K562 (cell line): ENCODE data around the gene EMX2. TPM values are rescaled to one million over a fixed set of nuclear protein-coding genes. Genes with fewer than 3 reads are reported as not detected.

Source experiments
- ATAC-seq: fragments of 200-7000 bp; cut with Tn5 transposase; 3 replicates; pipeline ENCODE4 v1.9.1; 2020; ENCODE audit warnings: moderate library complexity
- BruUV-seq: library from RNA; stranded (reverse); fragments of 400-500 nt; replicated peaks from 2 replicates; lab custom pipeline; 2021; lab: Mats Ljungman, UMichigan
- CTCF ChIA-PET: fragments of 300-600 bp; formaldehyde crosslinking; extraction: SDS; loops from one replicate; lab custom pipeline; 2021; ENCODE audit warnings: low intra/inter-chr PET ratio; lab: Yijun Ruan, JAX
- POLR2A ChIA-PET: fragments of 300-600, 350-650 bp; sonication (Branson Sonifier 250); formaldehyde crosslinking; extraction: SDS; loops from one replicate; lab custom pipeline; 2021; ENCODE audit warnings: antibody characterized with exemption, inconsistent platforms; lab: Yijun Ruan, JAX
- DNase-seq, 4 experiments: peaks; one replicate each; pipeline versions ENCODE4 v3.0.0 to v3.0.0-alpha.2; 2011 to 2018; ENCODE audit warnings: low spot score in 3 of 4, mixed read lengths in 3 of 4; ENCODE audit errors: extremely low read depth in 1 of 4
- FAIRE-seq: peaks from 2 replicates; lab custom pipeline; 2011; peaks lifted over from hg19 to GRCh38; lab: Jason Lieb, UNC
- H2AFZ ChIP-seq: 2 replicates; pipeline ENCODE4 v1.6.0; 2011; ENCODE audit warnings: low read depth, low read length, control low read depth, inconsistent platforms
- H3K27ac ChIP-seq: fragments of 200-600 bp; 3 replicates; pipeline ENCODE4 v1.8.0; 2011; ENCODE audit warnings: low read depth, mild to moderate bottlenecking, control low read depth, inconsistent platforms, low read length, moderate library complexity, mixed read lengths; ENCODE audit errors: extremely low read depth
- H3K27me3 ChIP-seq, 2 experiments: fragments of 300-600 bp in 1 of 2; 2 replicates in 1 of 2; 3 replicates in 1 of 2; pipeline versions ENCODE4 v1.6.0 to v1.8.0; 2011; ENCODE audit warnings: inconsistent platforms in 2 of 2, low read length in 2 of 2, mild to moderate bottlenecking in 1 of 2, mixed read lengths in 1 of 2, moderate library complexity in 1 of 2; ENCODE audit not compliant: control insufficient read depth in 2 of 2, insufficient read depth in 2 of 2
- H3K36me3 ChIP-seq: fragments of 300-600 bp; 3 replicates; pipeline ENCODE4 v1.8.0; 2011; ENCODE audit warnings: mild to moderate bottlenecking, low read length, inconsistent platforms; ENCODE audit not compliant: control insufficient read depth, insufficient read depth
- H3K4me1 ChIP-seq, 2 experiments: fragments of 200-600 bp in 1 of 2; replicated peaks in 1 of 2; 2 replicates in 1 of 2; 3 replicates in 1 of 2; pipeline versions ENCODE4 v1.5.1 to v1.8.0; 2011; ENCODE audit warnings: inconsistent platforms in 2 of 2, low read length in 2 of 2, mild to moderate bottlenecking in 1 of 2, mixed read lengths in 1 of 2, moderate library complexity in 1 of 2; ENCODE audit not compliant: control insufficient read depth in 2 of 2, insufficient read depth in 2 of 2
- H3K4me2 ChIP-seq: 2 replicates; pipeline ENCODE4 v1.6.1; 2011; ENCODE audit warnings: low read length, control low read depth, inconsistent platforms, mixed read lengths; ENCODE audit not compliant: insufficient read depth
- H3K4me3 ChIP-seq: fragments of 200-600 bp; sonication (generic), shearing (Covaris generic); 2 replicates; pipeline ENCODE4 v1.5.1; 2016; ENCODE audit warnings: control low read depth, inconsistent platforms
- H3K79me2 ChIP-seq: fragments of 200-600 bp; 3 replicates; pipeline ENCODE4 v1.8.0; 2011; ENCODE audit warnings: low read length, inconsistent platforms; ENCODE audit not compliant: control insufficient read depth, insufficient read depth
- H3K9ac ChIP-seq, 2 experiments: 2 replicates each; pipeline versions ENCODE4 v1.6.0 to v1.6.1; 2011; ENCODE audit warnings: low read depth in 2 of 2, low read length in 2 of 2, control low read depth in 1 of 2, inconsistent platforms in 1 of 2, mild to moderate bottlenecking in 1 of 2, mixed read lengths in 1 of 2; ENCODE audit not compliant: insufficient read depth in 1 of 2
- H3K9me1 ChIP-seq: one replicate; pipeline ENCODE4 v1.6.0; 2011; ENCODE audit warnings: inconsistent platforms, mild to moderate bottlenecking, low read length, moderate library complexity; ENCODE audit not compliant: control insufficient read depth, insufficient read depth
- H3K9me3 ChIP-seq: replicated peaks from 2 replicates; pipeline ENCODE4 v1.5.1; 2011; ENCODE audit warnings: low read depth, low read length, inconsistent platforms; ENCODE audit not compliant: control insufficient read depth, insufficient read depth
- H4K20me1 ChIP-seq: replicated peaks from 2 replicates; pipeline ENCODE4 v1.6.1; 2011; ENCODE audit warnings: low read length, inconsistent platforms, mixed read lengths; ENCODE audit not compliant: control insufficient read depth, insufficient read depth
- FOXJ3 ChIP-seq: sonication (generic); formaldehyde crosslinking; IDR thresholded peaks from 2 replicates; pipeline ENCODE4 v1.4.0; 2020; ENCODE audit warnings: mild to moderate bottlenecking, missing genetic modification reagents
- LEF1 ChIP-seq: fragments of 450-650 bp; IDR thresholded peaks from 2 replicates; pipeline ENCODE4 v1.6.1; 2016; ENCODE audit warnings: mild to moderate bottlenecking
- MEF2D ChIP-seq: conservative IDR thresholded peaks from 2 replicates; pipeline ENCODE4 v1.6.1; 2016; ENCODE audit warnings: low read depth, missing genetic modification characterization, missing compliant biosample characterization
- PTRF ChIP-seq: fragments of 450-650 bp; IDR thresholded peaks from 2 replicates; pipeline ENCODE4 v1.6.1; 2016; ENCODE audit warnings: mild to moderate bottlenecking, missing genetic modification characterization, missing compliant biosample characterization
- SAP30 ChIP-seq: fragments of 200-600 bp; sonication (generic); IDR thresholded peaks from 2 replicates; pipeline ENCODE4 v1.6.1; 2012; ENCODE audit warnings: borderline replicate concordance, low read depth, mild to moderate bottlenecking, moderate library complexity, low read length, control low read depth, inconsistent platforms; ENCODE audit not compliant: insufficient read depth, poor library complexity, severe bottlenecking
- SMARCB1 ChIP-seq: IDR thresholded peaks from 2 replicates; pipeline ENCODE4 v1.6.1; 2011; ENCODE audit warnings: improper control_type of control experiment, low read depth; ENCODE audit not compliant: insufficient read length
- U2AF2 ChIP-seq: fragments of 200-400 bp; formaldehyde crosslinking; optimal IDR thresholded peaks from 2 replicates; pipeline ENCODE3; 2017; ENCODE audit warnings: low read depth, mild to moderate bottlenecking, low read length
- ZBTB17 ChIP-seq: fragments of 450-650 bp; formaldehyde crosslinking; IDR thresholded peaks from 2 replicates; pipeline ENCODE4 v1.4.0; 2020; ENCODE audit warnings: mild to moderate bottlenecking
- ZNF124 ChIP-seq: sonication (generic); formaldehyde crosslinking; IDR thresholded peaks from 2 replicates; pipeline ENCODE4 v1.8.1; 2022; ENCODE audit warnings: missing genetic modification reagents
- WGBS: fragments of 100-300 bp; shearing (Covaris generic); methylation state at CpG from one replicate; pipeline ENCODE4 v1.1.6; 2016; ENCODE audit warnings: low coverage, mixed read lengths; ENCODE audit not compliant: insufficient coverage; ENCODE audit errors: missing lambda C conversion rate; 5-methylcytosine and 5-hydroxymethylcytosine counted together
- in situ Hi-C: fragments of 300-500 bp; cut with MboI; formaldehyde crosslinking; loops from 4 replicates; pipeline ENCODE4 v1.15.0; 2018; ENCODE audit warnings: inconsistent platforms, mixed read lengths
- intact Hi-C: fragments of 100-400 bp; cut with micrococcal nuclease; formaldehyde crosslinking; loops from 2 replicates; pipeline ENCODE4 v1.14.2; 2022
- polyA plus RNA-seq, 8 experiments: library from polyadenylated mRNA; depleted of rRNA in 4 of 8; stranded (reverse) in 5 of 8; unstranded in 3 of 8; fragments of >200 nt; fragmentation: Nextera tagmentation in 2 of 8; fragmentation: Illumina TruSeq in 1 of 8; extraction: Ambion mirVana in 2 of 8; extraction: Trizol in 1 of 8; gene quantifications; 2 replicates each; pipeline versions ENCODE4 v1.2.1 to v1.2.3, GENCODE V29; 2011 to 2014; ENCODE audit warnings: inconsistent platforms in 1 of 8, missing spikeins in 1 of 8
- total RNA-seq, 7 experiments: library from RNA; depleted of rRNA in 6 of 7; stranded (reverse); fragments of >200 nt in 6 of 7; fragmentation: Illumina TruSeq in 2 of 7; extraction: Trizol in 2 of 7; gene quantifications; 2 replicates each; pipeline versions ENCODE4 v1.2.1 to v1.2.3, GENCODE V29; 2011 to 2021; ENCODE audit warnings: low replicate concordance in 1 of 7
- TF ChIP-seq, protein P1 (sequence below): fragments of 250-450 bp; sonication (Bioruptor Pico); IDR thresholded peaks from 2 replicates; pipeline ENCODE4 v1.4.0; 2020; ENCODE audit warnings: mild to moderate bottlenecking, moderate library complexity
- TF ChIP-seq, protein P2 (sequence below): IDR thresholded peaks from 2 replicates; pipeline ENCODE4 v1.6.1; 2011; ENCODE audit warnings: borderline replicate concordance, low read depth, mild to moderate bottlenecking, moderate library complexity, low read length; ENCODE audit not compliant: insufficient read depth, poor library complexity, severe bottlenecking
- TF ChIP-seq, protein P3 (sequence below): IDR thresholded peaks from 2 replicates; pipeline ENCODE4 v1.6.1; 2016; ENCODE audit warnings: missing genetic modification characterization, missing compliant biosample characterization

EMX2 gene
- total and polyA plus RNA-seq, 9 of the 15 experiments (the other 6 are each of a cell fraction or from before 2014, with no cell fraction given) = not detected

DNA sequence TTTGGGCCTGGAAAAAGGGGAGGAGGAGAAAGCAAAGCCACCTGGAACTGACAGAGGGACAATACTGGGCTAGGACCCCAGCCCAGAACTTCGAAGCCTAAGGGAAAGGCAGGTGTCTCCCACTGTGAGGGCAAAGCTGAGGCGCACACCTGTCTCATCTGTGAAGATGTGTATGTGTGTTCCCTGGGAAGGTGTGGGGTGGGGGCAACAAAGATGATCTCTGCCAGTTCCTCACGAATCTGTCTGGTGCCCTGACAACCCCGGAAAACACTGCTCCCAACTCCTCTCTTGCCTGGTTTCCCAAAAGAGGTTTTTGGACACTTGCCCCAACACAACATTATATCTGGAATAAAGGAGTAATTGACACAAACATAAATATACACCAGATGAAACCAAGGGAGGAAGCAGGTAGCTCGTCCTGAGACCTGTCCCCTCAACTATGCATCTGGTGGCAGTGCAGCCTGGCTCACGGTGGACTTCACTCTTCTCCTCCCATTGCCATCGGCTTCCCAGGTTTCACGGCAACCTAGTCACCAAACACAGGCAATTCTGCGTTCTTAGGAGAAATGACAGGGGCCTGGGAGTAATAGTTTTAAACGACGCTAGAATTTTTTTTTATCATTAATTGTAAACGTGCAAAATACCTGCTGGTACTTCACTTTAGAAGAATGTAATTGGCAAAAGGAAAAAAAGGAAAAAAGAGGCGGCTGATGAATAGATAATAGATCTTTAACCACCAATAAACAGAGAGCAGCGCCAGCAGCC, 1.7 kb upstream of the EMX2 start:
- ATAC-seq (no peak), FAIRE-seq (no peak), DNase-seq (no peak)
- H3K4me1 ChIP-seq = peaks cover 0 to 30% of the 10 kb centered on the region in 2 experiments; a peak in 2 of 5 replicates
- ChIA-PET CTCF (no interaction called here), POLR2A (interaction anchor here (0.7 kb wide), 1 partner anchor 8 kb away, joined by 3 read pairs; no protein-coding TSS in a partner anchor)
- H3K9me1 ChIP-seq = no peaks in the 10 kb centered on the region
- TF ChIP-seq FOXJ3 (CRISPR knock-in tag) = no peak
- no peak for TF ChIP-seq SAP30
- TF ChIP-seq PTRF (tag) = no peak
- TF ChIP-seq LEF1 = no peak
- TF ChIP-seq ZBTB17 (CRISPR knock-in tag) = no peak
- TF ChIP-seq, protein P1, sequence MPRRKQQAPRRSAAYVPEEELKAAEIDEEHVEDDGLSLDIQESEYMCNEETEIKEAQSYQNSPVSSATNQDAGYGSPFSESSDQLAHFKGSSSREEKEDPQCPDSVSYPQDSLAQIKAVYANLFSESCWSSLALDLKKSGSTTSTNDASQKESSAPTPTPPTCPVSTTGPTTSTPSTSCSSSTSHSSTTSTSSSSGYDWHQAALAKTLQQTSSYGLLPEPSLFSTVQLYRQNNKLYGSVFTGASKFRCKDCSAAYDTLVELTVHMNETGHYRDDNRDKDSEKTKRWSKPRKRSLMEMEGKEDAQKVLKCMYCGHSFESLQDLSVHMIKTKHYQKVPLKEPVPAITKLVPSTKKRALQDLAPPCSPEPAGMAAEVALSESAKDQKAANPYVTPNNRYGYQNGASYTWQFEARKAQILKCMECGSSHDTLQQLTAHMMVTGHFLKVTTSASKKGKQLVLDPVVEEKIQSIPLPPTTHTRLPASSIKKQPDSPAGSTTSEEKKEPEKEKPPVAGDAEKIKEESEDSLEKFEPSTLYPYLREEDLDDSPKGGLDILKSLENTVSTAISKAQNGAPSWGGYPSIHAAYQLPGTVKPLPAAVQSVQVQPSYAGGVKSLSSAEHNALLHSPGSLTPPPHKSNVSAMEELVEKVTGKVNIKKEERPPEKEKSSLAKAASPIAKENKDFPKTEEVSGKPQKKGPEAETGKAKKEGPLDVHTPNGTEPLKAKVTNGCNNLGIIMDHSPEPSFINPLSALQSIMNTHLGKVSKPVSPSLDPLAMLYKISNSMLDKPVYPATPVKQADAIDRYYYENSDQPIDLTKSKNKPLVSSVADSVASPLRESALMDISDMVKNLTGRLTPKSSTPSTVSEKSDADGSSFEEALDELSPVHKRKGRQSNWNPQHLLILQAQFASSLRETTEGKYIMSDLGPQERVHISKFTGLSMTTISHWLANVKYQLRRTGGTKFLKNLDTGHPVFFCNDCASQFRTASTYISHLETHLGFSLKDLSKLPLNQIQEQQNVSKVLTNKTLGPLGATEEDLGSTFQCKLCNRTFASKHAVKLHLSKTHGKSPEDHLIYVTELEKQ (CRISPR knock-in tag) = no peak
- TF ChIP-seq, protein P2, sequence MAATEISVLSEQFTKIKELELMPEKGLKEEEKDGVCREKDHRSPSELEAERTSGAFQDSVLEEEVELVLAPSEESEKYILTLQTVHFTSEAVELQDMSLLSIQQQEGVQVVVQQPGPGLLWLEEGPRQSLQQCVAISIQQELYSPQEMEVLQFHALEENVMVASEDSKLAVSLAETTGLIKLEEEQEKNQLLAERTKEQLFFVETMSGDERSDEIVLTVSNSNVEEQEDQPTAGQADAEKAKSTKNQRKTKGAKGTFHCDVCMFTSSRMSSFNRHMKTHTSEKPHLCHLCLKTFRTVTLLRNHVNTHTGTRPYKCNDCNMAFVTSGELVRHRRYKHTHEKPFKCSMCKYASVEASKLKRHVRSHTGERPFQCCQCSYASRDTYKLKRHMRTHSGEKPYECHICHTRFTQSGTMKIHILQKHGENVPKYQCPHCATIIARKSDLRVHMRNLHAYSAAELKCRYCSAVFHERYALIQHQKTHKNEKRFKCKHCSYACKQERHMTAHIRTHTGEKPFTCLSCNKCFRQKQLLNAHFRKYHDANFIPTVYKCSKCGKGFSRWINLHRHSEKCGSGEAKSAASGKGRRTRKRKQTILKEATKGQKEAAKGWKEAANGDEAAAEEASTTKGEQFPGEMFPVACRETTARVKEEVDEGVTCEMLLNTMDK = no peak
- no peak for TF ChIP-seq ZNF124 (CRISPR knock-in tag)
- no peak for TF ChIP-seq U2AF2
- TF ChIP-seq MEF2D = no peak
- TF ChIP-seq SMARCB1 = no peak
- TF ChIP-seq, protein P3, sequence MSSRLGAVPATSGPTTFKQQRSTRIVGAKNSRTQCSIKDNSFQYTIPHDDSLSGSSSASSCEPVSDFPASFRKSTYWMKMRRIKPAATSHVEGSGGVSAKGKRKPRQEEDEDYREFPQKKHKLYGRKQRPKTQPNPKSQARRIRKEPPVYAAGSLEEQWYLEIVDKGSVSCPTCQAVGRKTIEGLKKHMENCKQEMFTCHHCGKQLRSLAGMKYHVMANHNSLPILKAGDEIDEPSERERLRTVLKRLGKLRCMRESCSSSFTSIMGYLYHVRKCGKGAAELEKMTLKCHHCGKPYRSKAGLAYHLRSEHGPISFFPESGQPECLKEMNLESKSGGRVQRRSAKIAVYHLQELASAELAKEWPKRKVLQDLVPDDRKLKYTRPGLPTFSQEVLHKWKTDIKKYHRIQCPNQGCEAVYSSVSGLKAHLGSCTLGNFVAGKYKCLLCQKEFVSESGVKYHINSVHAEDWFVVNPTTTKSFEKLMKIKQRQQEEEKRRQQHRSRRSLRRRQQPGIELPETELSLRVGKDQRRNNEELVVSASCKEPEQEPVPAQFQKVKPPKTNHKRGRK (tag) = no peak
- no TSS peak for BruUV-seq
- no peaks in the 10 kb centered on the region for H3K36me3 ChIP-seq
- no peak overlapping the region for H3K4me3 ChIP-seq
- in situ Hi-C loops (loop anchor here (25.0 kb wide), 1 partner anchor 696 kb away; no protein-coding TSS in a partner anchor), intact Hi-C loops (no loop called here)
- no peak overlapping the region for H3K9ac ChIP-seq
- WGBS = 0% methylated on average over 7 of the region's 14 CpGs
- no peaks in the 10 kb centered on the region for H3K79me2 ChIP-seq
- H3K27ac ChIP-seq = no peak overlapping the region
- H3K4me2 ChIP-seq = no peak overlapping the region
- peaks cover 13 to 80% of the 10 kb centered on the region in 2 experiments for H3K27me3 ChIP-seq
- no peaks in the 10 kb centered on the region for H3K9me3 ChIP-seq
- H4K20me1 ChIP-seq = peaks cover 3% of the 10 kb centered on the region; the same call in 1 of the 2 replicates
- H2AFZ ChIP-seq = no peak overlapping the region
